GM06990 (cell line): Measurements from ENCODE around the gene RASGEF1B.
A peak's percentile ranks its signal among the peaks of the same experiment; 100 is the strongest.

Source experiments
- DNase-seq: peaks from one replicate; pipeline ENCODE4 v3.0.0-alpha.2; 2011; ENCODE audit not compliant: insufficient read length; ENCODE audit errors: extremely low read depth
- H3K27me3 ChIP-seq: replicated peaks from 2 replicates; pipeline ENCODE4 v1.6.0; 2011; ENCODE audit warnings: low read length; ENCODE audit not compliant: control insufficient read depth, insufficient read depth
- H3K36me3 ChIP-seq: 2 replicates; pipeline ENCODE4 v1.5.1; 2011; ENCODE audit warnings: low read length; ENCODE audit not compliant: control insufficient read depth, insufficient read depth
- H3K4me3 ChIP-seq: replicated peaks from 2 replicates; pipeline ENCODE4 v1.5.1; 2011; ENCODE audit warnings: low read depth, mild to moderate bottlenecking, control low read depth, low read length
- TF ChIP-seq, protein P1 (sequence below): IDR thresholded peaks from 2 replicates; pipeline ENCODE4 v1.5.1; 2011; ENCODE audit warnings: low read length, control low read depth, mild to moderate bottlenecking, inconsistent platforms; ENCODE audit not compliant: insufficient read depth, poor library complexity, severe bottlenecking

RASGEF1B gene

GRCh38 chr4:81472281-81473182 is 825 bp upstream of the RASGEF1B start:
- no peak for DNase-seq
- Histone ChIP-seq H3K36me3 (no peaks in the 10 kb centered on the region), H3K4me3 (peak overlapping the region; percentile 64), H3K27me3 (no peaks in the 10 kb centered on the region; the same call in none of the 2 replicates)
- TF ChIP-seq, protein P1, sequence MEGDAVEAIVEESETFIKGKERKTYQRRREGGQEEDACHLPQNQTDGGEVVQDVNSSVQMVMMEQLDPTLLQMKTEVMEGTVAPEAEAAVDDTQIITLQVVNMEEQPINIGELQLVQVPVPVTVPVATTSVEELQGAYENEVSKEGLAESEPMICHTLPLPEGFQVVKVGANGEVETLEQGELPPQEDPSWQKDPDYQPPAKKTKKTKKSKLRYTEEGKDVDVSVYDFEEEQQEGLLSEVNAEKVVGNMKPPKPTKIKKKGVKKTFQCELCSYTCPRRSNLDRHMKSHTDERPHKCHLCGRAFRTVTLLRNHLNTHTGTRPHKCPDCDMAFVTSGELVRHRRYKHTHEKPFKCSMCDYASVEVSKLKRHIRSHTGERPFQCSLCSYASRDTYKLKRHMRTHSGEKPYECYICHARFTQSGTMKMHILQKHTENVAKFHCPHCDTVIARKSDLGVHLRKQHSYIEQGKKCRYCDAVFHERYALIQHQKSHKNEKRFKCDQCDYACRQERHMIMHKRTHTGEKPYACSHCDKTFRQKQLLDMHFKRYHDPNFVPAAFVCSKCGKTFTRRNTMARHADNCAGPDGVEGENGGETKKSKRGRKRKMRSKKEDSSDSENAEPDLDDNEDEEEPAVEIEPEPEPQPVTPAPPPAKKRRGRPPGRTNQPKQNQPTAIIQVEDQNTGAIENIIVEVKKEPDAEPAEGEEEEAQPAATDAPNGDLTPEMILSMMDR: peak; percentile 46

DNA sequence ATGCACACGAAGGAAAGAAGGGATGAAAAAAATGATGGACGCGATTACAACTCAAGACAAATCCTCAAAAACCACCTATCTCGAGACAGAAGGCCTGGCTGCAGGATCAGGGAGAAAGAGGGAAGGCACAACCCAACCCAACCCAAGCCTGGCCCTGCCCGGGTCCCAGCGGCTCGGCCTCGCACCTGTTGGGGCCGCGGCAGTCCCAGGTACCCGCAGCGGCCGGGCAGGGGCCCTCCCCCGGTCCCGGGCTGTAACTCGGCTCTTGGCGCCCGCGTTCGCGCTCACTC is 464 bp downstream of the RASGEF1B start:
- H3K36me3 ChIP-seq: no peaks in the 10 kb centered on the region
- DNase-seq: no peak
- H3K4me3 ChIP-seq: peak overlapping the region; percentile 63
- no peaks in the 10 kb centered on the region; the same call in none of the 2 replicates for H3K27me3 ChIP-seq
- TF ChIP-seq, protein P1: no peak

GRCh38 chr4:81470456-81471297 is 1.0 kb downstream of the RASGEF1B start:
- TF ChIP-seq, protein P1: no peak
- H3K36me3 ChIP-seq: no peaks in the 10 kb centered on the region
- DNase-seq: peak; percentile 14
- no peaks in the 10 kb centered on the region; the same call in none of the 2 replicates for H3K27me3 ChIP-seq
- H3K4me3 ChIP-seq: peak overlapping the region; percentile 63

DNA sequence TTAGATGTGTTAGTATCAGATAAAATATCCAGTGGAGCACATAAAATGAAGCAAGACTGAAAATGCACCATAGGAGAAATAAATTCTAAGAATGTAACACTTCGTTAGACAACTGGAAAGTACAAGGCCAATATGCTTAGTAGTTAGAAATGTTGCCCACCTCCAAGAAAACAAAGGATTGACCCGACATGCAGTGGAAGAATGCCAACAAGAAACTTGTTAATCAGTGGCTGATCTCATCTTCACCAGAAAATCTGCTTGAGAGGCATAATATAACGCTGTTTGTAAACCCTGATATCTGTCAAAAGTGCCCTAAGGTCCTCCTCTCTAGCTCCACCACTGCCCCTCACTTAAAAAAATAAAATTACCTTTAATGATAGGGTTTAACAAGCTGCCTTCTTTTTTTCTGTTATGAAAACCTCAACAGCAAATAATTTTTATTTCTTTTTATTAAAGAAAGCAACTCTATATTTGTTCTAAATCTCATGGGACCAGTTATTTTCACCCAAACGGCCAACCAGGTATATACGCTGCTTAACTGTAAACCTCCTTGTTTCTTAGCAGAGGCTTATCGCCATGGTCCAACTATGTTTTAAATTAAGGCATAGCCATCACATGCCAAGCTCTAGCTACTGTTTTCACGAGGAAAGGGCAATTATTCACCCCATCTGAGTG is 1.8 kb downstream of the RASGEF1B start:
- no peaks in the 10 kb centered on the region for H3K36me3 ChIP-seq
- no peak overlapping the region for H3K4me3 ChIP-seq
- TF ChIP-seq, protein P1: no peak
- no peaks in the 10 kb centered on the region; the same call in none of the 2 replicates for H3K27me3 ChIP-seq
- no peak for DNase-seq

DNA sequence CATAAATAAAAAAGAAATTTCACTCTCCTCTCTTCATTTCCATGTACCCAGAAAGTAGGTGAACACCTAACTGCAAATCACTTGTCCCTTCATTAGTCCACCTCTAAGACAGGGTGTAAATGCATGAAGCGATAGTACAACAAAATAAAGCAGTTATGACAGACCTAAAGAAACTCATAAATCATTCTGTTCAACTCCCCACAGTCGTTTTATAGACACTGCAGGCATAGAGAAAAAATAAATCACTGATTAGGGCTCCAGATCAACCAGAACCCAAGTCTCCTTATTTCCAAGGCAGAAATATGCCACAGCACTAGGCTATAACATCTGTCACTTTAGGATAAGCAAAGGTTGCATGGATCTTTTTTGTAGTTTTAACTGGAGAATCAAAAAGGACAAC is 3.0 kb downstream of the RASGEF1B start:
- no peaks in the 10 kb centered on the region; the same call in none of the 2 replicates for H3K27me3 ChIP-seq
- DNase-seq: no peak
- H3K4me3 ChIP-seq: no peak overlapping the region
- TF ChIP-seq, protein P1: no peak
- no peaks in the 10 kb centered on the region for H3K36me3 ChIP-seq
